Left ventricle myocardium superior (tissue), 1 donor: Measurements from ENCODE around the gene ARMC9. TPM values are rescaled to one million over a fixed set of nuclear protein-coding genes. Genes with fewer than 3 reads are reported as not detected.
"Not testable (repeated sequence)": the region's sequence is repeated elsewhere in the genome, so short reads cannot be mapped to it uniquely, and the experiment has no call there.

Source experiments
- ATAC-seq: fragments of 200-7000 bp; cut with Tn5 transposase; one replicate; pipeline ENCODE4 v1.9.1; 2020; ENCODE audit warnings: mild to moderate bottlenecking, moderate library complexity
- DNase-seq: peaks from one replicate; pipeline ENCODE4 v3.0.0-alpha.2; 2020
- intact Hi-C: fragments of 100-400 bp; cut with micrococcal nuclease; formaldehyde crosslinking; loops from one replicate; pipeline ENCODE4 v1.11.0; 2022
- total RNA-seq: library from RNA; stranded (reverse); fragmentation: NEBNext Ultra II Directional; extraction: Animal tissue kit (Norgen Biotek cat#: 25700); gene quantifications from one replicate; pipeline ENCODE4 v1.2.1, GENCODE V29; 2021
- donor health status: DM: no; HTN: yes; CAD: no; lungs with severe emphysema.

The ARMC9 gene
- total RNA-seq, 1 donor from 2014 or later, result 2.3 TPM

DNA sequence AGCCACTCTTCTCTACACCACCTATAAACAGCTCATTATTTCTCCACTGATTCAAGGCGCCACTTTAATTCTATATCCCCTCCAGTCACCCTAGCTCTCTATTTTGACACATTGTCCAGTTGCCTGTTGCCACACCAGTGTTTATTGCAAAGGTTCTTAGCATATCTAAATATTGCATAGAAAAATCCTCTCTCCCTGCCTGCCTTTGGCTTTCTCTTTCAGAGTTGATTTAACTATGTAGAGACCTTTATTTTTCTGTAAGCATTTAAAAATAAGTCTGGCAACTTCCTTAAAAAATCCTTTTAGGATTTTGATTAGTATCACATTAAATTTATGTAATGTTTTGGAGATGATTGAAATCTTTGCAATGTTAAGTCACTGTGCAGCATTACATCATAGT, 149.2 kb downstream of the ARMC9 start:
- DNase-seq (no peak), ATAC-seq (no peak)
- intact Hi-C loops, result no loop called here

DNA sequence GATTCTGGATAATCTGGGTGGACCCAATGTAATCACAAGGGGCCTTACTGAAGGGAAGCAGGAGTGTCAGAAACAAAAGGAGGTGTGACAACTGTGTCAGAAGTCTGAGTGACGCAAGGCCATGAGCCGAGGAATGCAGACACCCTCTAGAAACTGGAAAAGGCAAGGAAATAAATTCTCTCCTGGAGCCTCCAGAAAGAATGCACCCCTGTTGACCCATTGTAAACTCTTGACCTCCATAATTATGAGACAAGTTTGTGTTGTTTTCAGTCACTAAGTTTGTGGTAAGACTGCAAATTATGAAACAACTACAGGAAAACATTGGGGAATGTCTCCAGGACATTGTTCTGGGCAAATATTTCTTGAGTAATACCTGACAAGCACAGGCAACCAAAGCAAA, 149.7 kb downstream of the ARMC9 start:
- DNase-seq (no peak), ATAC-seq (no peak)
- intact Hi-C loops, result no loop called here

DNA sequence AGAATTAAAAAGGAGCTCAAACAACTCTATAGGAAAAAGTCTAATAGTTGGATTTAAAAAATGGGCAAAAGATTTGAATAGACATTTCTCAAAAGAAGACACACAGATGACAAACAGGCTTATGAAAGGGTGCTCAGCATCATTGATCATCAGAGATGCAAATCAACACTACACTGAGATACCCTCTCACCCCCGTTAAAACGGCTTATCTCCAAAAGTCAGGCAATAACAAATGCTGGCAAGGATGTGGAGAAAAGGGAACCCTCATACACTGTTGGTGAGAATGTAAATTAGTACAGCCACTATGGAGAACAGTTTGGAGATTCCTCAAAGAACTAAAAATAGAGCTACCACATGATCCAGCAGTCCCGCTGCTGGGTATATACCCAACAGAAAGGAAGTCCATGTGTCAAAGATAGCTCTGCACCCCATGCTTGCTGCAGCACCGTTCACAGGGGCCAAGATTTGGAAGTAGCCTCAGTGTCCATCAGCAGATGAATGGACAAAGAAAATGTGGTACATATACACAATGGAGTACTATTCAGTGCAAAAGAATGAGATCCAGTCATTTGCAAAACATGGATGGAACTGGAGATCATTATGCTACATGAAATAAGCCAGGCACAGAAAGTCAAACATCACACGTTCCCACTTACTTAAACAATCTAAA, 150.4 kb downstream of the ARMC9 start:
- ATAC-seq, result peak; percentile 69
- DNase-seq, result no peak

DNA sequence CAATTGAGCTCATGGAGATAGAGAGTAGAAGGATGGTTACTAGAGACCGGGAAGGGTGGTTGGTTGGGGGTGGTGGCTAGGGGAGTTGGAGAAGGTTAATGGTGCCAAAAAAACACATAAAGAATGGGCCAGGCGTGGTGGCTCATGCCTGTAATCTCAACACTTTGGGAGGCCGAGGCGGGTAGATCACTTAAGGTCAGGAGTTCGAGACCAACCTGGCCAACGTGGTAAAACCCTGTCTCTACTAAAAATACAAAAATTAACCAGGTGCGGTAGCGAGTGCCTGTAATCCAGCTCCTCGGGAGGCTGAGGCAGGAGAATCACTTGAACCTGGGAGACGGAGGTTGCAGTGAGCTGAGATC, 150.9 kb downstream of the ARMC9 start:
- intact Hi-C loops, ATAC-seq, DNase-seq: not testable (repeated sequence)

More for the DNA sequence above, 150.4 kb downstream of the ARMC9 start:
- intact Hi-C loops, result no loop called here

DNA sequence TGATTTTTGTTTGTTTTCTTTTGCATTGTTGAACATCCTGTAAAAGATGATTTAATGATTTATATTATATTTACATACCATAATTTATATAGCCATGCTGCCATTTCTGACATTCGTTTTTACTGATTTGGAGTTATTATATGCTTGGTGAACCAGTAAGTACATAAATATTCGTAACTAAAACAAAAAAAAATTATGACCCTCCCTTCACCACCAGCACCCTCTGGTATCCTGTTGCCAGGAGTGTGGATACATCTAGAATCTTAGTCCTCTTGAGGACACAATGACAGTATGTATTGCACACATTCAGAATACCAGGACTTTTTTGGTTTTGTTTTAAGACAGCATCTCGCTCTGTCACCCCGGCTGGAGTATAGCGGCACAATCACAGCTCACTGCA, 153.2 kb downstream of the ARMC9 start:
- intact Hi-C loops, result no loop called here
- ATAC-seq (no peak), DNase-seq (no peak)

DNA sequence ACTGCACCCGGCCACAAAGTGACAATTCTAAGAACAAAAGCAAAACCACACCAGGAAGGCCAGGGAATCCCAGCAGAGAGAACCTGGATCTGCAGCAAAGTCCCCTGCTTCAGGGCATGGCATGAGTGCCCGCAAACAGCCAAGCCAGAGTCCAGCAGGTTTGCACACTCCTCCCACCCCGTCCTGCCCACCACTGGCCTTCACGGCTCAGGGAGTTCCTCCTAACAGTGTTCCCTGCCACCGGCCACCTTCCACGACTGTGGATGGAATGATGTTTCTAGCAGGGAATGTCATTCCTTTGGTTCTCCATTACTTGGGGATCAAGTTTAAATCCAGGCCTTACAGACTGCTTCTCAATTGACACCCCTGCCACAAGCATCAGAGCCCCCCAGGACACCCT, 155.0 kb downstream of the ARMC9 start:
- intact Hi-C loops, result no loop called here
- no peak for DNase-seq
- ATAC-seq, result no peak

DNA sequence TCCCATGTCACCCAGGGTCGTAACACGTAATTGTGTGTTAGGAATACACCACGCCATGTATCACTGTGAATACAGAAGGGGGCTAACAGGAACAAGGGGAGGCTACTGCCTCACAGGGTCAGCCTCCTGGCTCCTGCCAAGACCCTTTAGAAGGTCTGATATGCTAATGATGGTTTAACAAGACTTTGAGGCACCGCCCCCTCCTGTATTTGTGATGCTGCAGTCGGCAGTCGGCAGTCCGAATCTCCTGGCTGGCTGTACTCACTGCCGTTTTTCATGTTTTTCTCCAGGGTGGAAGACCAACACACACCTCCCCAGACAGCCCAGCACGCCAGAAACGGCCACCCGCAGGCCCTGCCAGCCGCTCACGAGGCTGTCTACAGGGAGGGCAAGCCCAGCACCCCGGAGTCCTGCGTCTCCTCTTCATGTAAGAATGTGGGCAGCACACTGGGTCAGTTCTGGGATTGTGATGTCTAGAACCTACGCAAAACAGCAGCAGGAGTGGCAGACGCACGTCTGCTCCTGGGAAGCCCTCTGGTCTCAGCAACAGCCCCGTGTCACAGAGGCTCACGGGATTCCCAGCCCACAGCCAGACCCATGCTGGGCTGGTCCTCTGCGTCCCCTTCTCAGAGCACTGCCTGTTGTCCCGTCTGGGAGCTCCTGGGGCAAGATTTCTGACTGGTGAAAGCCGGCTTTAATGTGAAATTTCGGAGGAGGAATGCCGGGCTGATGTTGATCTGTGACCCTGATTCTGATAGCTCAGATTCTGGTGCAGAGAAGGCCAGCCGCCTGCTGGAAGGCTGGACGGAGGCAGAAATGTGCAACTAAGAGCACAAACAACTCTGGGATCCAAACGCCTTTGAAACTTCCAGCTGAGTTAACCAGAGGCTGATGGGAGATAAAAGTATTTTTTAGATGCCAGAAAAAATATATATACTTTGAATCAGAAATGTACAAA, 157.4 kb downstream of the ARMC9 start:
- peak; percentile 41 for DNase-seq

DNA sequence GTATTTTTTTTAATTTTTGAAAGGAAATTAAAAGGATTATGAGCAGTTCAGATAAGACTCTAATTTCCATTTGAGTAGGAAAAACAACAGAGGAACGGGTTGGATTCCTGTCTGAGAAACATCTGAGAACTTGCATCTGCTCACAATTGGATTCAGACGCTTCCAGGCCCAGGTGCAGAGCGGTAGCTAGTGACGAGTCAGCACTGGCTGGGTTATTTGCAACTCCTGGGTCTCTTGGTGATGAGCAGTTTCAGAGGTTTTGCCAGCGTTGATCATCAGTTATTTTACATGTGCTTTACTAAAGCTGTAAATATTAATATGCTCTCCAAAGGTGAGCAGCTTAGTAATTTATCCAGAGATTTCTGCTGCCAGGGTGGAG, 158.0 kb downstream of the ARMC9 start:
- intact Hi-C loops, result no loop called here
- ATAC-seq, result no peak

More for the DNA sequence above, 157.4 kb downstream of the ARMC9 start:
- ATAC-seq, result peak; percentile 70
- intact Hi-C loops, result no loop called here

DNA sequence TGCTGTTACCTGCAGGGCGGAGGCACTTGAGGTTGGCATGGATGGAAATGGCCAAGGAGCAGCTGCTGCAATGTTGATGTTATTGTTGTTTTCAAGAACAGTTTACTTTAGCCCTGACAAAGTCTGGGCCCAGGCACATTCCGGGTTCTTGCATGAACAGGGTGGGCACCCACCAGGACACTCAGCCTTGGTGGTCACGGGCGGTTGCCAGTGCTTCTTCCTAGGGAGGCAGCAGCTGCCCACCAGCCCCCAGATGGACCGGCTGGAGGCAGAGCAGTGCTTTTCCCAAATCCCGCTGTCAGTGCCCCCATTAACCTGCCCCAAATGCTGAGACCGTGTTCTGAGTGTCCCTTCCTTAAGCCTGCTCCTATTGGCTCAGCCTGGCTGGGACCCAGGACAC, 158.6 kb downstream of the ARMC9 start:
- intact Hi-C loops, result no loop called here
- DNase-seq (no peak), ATAC-seq (no peak)

More for the DNA sequence above, 158.0 kb downstream of the ARMC9 start:
- DNase-seq, result no peak

DNA sequence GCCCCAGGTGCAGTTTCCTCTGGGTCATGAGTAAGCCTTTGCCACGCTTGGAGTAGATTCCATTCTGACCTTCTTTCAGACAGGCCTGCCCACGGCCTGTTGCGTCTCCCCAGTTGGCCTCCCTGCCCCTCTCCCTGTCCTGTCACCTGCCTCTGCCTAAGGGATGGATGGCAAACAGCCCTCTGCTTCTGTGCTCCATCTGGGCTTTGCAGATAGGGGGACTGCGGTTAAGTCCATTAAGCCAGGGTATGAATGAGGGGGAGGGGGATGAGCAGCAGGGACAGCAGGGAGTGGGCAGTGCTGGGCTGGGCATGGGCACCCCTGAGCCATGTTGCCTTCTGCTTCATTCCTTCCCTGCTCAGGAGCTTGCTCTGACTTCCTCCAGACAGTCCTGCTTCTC, 159.5 kb downstream of the ARMC9 start:
- DNase-seq (no peak), ATAC-seq (no peak)
- intact Hi-C loops, result no loop called here

DNA sequence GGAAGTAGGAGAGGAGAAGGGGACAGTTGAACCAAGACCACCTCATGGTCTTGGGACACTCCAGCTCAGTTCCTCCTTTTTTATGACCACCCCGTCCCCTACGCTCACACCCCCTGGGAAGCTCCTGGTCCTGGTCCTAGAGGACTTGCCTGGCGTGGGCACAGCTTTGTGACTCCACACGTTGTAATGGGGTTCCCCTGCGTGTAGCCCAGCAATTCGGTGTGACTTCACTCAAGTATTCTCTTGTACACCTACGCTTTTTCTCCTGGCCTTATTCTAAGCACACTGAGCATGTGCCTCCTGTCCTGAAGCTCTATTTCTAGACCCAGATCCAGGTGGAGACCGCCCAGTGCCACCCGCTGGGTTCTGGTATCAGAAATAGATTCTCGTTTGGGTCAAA, 161.0 kb downstream of the ARMC9 start:
- no peak for ATAC-seq
- no peak for DNase-seq
- intact Hi-C loops, result no loop called here

DNA sequence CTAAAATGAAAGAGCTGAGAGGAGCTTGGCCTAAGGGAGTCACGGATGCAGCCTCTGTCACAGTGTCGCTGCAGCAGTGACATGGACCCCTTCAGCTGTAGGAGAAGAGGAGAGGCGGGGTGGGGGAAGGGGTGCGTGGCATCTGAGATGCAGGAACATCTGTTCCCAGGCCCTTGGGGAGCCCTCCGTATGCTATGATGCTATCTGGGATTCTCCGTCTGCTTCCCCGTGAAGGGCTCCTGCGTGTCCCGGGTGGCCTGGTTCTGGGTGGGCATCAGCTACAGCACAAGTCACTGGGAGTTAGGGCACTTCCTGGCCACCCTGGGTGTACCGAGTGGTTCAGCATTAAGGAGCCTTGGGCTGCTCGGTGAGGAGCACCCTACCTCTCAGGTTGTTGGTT, 161.5 kb downstream of the ARMC9 start:
- intact Hi-C loops, result no loop called here
- DNase-seq (no peak), ATAC-seq (no peak)

DNA sequence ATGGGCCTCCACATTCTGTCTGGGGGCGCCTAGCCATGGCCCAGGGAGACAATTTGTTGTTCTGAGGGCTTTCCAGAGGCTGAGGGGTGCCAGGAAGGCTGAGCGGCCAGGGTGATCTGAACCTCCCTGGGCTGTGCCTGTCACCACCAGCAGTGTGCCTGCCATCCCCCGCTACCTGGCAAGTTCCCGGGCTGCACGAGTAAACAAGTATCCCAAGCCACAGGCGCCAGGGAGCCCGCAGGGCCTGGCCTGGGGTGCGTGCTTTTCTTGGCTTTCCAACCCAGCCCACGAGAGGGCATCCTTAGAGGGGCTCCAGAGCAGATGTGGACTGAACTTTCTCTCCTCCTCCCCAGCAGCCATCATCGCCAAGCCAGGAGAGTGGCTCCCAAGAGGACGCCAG, 162.0 kb downstream of the ARMC9 start:
- DNase-seq (peak; percentile 60), ATAC-seq (peak; percentile 61)
- intact Hi-C loops, result no loop called here

DNA sequence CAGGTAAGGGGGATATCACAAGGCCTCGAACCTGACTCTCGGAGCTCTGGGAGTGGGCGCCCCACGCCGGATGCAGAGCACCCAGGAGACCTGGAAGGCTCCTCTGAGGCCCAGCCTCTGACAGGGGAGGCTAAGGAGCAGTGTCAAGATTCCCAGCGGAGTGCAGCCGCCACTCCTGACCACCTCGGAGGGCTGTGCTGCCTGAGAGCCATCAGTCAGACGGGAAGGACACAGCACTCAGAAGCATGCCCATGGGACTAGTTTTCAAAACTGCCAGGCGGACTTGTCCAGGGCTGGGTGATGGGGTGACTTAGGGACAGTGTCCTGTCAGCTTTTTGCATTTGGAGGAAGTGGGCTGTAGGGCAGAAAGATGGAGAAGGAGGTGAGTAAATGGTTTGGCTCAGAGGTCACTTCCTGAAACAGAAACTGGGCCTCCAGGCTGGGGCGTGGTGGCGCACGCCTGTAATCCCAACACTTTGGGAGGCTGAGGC, 162.5 kb downstream of the ARMC9 start:
- ATAC-seq (peak; percentile 46), DNase-seq (no peak)
- intact Hi-C loops, result no loop called here

DNA sequence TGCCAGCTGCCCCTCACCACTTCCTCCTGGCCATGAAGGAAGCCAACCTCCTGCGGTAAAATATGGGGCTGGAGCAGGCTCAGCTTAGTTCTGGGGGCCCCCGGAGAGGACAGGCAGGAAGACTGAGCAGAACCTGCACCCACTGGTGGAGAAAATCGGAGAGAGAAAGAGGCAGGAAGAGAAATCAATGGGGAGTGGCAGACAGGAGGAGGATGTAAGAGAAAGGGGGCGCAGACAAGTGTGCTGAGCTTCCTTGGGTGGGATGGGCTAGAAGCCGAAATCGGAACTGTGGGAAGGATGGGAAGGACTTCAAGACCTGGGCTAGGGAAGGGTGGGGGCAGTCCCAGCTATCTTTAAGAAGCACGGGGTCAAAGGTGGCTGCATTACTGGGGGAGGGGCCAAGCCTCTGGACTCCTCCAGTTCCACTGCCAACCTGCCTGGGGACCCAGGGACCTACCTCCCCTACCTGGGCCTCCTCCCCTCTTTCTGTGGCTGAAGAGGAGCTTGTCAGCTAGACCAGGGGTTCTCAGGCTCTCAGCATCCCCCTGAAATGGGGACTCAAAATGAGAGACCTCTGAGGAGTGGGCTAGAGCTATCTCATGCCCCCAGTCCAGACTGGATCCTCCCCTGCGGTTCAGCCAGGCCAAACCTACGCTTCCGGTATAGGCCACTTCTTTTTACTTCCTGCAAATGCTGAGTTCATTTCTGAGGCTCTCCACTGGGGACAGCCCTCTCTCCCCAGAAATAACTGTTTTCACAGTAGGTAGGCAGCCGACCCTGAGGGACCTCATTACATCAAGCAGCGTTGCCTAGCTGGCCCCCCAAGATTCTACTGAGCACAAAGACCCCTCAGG, 163.5 kb downstream of the ARMC9 start:
- ATAC-seq, result peak; percentile 42
- no peak for DNase-seq
- intact Hi-C loops, result no loop called here

DNA sequence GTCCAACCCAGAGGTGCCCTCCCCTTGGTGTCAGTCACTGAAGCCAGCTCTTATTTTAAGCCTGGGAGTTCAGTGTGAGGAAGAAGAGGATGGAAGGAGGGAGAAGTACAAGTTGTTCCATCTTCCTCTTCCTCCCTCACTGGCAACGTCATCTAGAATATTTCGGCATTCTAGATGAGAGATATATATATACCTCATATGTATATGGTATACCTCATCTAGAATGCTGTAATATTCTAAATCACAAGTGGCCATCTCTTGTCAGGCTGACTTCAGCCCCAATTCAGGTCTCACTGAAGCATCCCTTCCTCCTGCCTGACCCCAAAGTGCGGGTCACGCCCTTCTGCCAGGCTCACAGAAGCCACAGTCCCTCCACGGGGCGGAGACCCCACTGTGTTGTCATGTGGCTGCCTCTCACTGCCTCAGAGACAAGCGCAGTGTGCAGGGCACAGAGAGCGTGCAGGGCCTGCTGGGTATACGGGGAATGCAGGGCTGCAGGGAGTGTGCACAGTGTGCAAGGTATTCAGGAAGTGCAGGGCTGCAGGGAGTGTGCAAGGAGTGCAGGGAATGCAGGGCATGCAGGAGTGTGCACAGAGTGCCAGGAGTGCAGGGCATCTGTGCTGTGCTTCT, 164.2 kb downstream of the ARMC9 start:
- DNase-seq (no peak), ATAC-seq (peak; percentile 13)
- intact Hi-C loops, result no loop called here

DNA sequence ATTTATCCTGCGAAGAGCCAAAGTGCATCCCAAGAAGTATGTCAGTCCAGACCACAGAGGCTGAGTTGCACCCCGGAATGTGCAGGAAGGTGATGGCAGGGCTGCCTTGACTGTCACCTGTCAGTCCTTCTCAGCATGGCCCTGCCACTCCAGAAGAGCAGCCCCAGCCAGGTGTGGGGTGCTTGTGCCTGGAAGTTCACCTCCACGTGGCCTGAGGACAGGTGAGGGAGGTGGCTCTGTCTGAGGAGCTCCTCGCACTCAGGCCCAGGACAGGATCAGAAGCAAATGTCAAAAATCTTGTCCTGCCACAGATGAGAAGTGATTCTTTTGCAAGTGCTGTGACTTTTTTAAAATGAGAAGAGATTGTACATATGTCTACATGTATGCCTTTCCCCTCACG, 165.6 kb downstream of the ARMC9 start:
- no peak for DNase-seq
- intact Hi-C loops, result no loop called here
- ATAC-seq, result no peak

DNA sequence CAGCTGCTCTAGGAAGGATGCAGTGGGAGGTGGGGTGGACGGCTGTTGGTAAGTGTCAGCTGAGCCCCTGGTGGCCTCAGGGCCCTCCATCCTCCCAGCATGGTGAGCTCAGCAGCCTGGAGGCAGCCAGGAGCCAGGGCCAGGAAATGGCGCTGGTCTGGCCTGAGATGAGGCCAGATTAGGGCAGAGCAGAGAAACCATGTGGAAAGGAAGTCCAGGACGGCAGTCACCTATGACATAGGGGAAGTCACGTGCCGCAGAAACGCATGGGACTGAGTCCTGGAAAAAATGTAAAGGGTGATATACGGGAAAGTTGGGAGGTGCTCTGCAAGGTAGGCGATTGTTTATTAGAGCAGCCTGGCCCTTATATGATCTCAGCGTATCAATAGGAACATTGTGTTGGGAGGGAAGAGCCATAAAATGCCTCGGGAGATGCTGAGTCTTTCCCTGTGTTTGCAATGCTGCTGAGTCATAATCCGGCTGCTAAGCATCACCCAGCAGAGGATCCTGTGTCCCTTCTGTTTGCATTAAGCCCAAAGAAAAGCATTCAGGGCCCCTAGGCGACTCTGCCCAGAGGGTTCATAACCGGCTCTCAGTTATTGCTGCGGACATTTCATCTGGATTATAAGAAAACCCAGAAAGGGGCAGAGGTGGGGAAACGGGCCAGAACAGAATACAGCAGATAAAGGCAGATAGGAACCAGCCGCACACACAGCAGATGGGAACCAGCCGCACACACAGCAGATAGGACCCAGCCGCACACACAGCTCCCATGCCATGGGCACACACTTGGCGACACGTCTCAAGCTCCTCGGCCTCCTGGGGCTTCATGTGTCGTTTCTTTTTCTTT, 166.8 kb downstream of the ARMC9 start:
- ATAC-seq, result peak; percentile 18
- intact Hi-C loops, result no loop called here
- DNase-seq, result no peak
